22Rv1 (cell line): Measurements from ENCODE around the gene PLXNA4.

Experiments used
- ZFX ChIP-seq: fragments of 450-650 bp; IDR thresholded peaks from 2 replicates; pipeline ENCODE4 v1.6.1; 2017; ENCODE audit warnings: antibody characterized with exemption, borderline replicate concordance
- TF ChIP-seq, protein P1 (sequence below): fragments of 450-650 bp; IDR thresholded peaks from 2 replicates; pipeline ENCODE4 v1.5.1; 2017; ENCODE audit warnings: mild to moderate bottlenecking

DNA sequence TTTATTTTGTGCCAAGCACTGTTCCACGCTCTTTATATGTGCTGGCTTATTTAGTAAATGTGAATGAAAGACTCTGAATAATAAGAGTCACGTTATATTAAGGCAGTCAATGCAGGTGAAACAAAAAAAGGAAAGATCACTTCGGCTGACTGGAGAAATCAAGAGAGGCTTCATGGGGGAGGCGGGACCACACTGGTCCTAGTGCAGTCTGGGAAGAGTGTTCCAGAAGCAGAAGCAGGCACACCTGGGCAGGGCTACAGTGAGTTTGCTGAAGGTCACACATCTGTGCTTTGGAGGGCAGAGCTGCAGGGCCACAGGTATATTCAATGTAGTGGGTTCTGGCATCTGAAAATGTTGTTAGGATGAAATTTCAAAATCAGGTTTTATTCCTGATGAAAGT, 176.9 kb downstream of the PLXNA4 start:
- TF ChIP-seq, protein P1, sequence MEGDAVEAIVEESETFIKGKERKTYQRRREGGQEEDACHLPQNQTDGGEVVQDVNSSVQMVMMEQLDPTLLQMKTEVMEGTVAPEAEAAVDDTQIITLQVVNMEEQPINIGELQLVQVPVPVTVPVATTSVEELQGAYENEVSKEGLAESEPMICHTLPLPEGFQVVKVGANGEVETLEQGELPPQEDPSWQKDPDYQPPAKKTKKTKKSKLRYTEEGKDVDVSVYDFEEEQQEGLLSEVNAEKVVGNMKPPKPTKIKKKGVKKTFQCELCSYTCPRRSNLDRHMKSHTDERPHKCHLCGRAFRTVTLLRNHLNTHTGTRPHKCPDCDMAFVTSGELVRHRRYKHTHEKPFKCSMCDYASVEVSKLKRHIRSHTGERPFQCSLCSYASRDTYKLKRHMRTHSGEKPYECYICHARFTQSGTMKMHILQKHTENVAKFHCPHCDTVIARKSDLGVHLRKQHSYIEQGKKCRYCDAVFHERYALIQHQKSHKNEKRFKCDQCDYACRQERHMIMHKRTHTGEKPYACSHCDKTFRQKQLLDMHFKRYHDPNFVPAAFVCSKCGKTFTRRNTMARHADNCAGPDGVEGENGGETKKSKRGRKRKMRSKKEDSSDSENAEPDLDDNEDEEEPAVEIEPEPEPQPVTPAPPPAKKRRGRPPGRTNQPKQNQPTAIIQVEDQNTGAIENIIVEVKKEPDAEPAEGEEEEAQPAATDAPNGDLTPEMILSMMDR = no peak
- no peak for TF ChIP-seq ZFX
